Calu3 (cell line): ENCODE data around the gene TNIK. TPM values are rescaled to one million over a fixed set of nuclear protein-coding genes. Genes with fewer than 3 reads are reported as not detected.

Experiments used
- BruUV-seq: library from RNA; stranded (reverse); fragments of 400-500 nt; replicated peaks from 2 replicates; lab custom pipeline; 2021; lab: Mats Ljungman, UMichigan
- CTCF ChIA-PET: fragments of 300-600 bp; sonication (Branson Sonifier 250); formaldehyde crosslinking; loops from one replicate; lab custom pipeline; 2022; ENCODE audit warnings: antibody characterized with exemption; lab: Charles Lee
- DNase-seq: peaks from one replicate; pipeline ENCODE4 v3.0.0; 2022
- H3K27ac Mint-ChIP-seq: one replicate; pipeline ENCODE4 v1.8.0; 2022; ENCODE audit warnings: mixed read lengths; ENCODE audit not compliant: unreplicated experiment
- H3K27me3 Mint-ChIP-seq: one replicate; pipeline ENCODE4 v1.8.0; 2022; ENCODE audit warnings: mixed read lengths; ENCODE audit not compliant: unreplicated experiment
- H3K36me3 Mint-ChIP-seq: one replicate; pipeline ENCODE4 v1.8.0; 2022; ENCODE audit warnings: mild to moderate bottlenecking, moderate library complexity, mixed read lengths; ENCODE audit not compliant: insufficient read depth, unreplicated experiment
- H3K4me1 Mint-ChIP-seq: one replicate; pipeline ENCODE4 v1.8.0; 2022; ENCODE audit warnings: mild to moderate bottlenecking, low read depth, mixed read lengths; ENCODE audit not compliant: unreplicated experiment
- H3K4me3 Mint-ChIP-seq: one replicate; pipeline ENCODE4 v1.8.0; 2022; ENCODE audit warnings: mild to moderate bottlenecking, low read depth, moderate library complexity, mixed read lengths; ENCODE audit not compliant: unreplicated experiment
- H3K9me3 Mint-ChIP-seq: one replicate; pipeline ENCODE4 v1.8.0; 2022; ENCODE audit warnings: low read depth, mixed read lengths; ENCODE audit not compliant: unreplicated experiment
- CTCF ChIP-seq: fragments of 200-600 bp; IDR thresholded peaks from one replicate; pipeline ENCODE4 v1.8.0; 2022; ENCODE audit warnings: antibody characterized with exemption; ENCODE audit not compliant: unreplicated experiment
- intact Hi-C: fragments of 100-400 bp; cut with micrococcal nuclease; formaldehyde crosslinking; loops from one replicate; pipeline ENCODE4 v1.10.0; 2022; ENCODE audit not compliant: unreplicated experiment
- total RNA-seq: library from RNA; stranded (reverse); gene quantifications from 2 replicates; pipeline ENCODE4 v1.2.3, GENCODE V29; 2022

TNIK gene
- total RNA-seq, 1 experiment from 2014 or later = 19.7 TPM

- no peak for DNase-seq
- Mint-ChIP-seq H3K4me3 (no peak overlapping the region), H3K36me3 (no peaks in the 10 kb centered on the region), H3K4me1 (no peaks in the 10 kb centered on the region), H3K9me3 (no peaks in the 10 kb centered on the region), H3K27ac (no peak overlapping the region), H3K27me3 (no peaks in the 10 kb centered on the region)
- no TSS peak for BruUV-seq
- TF ChIP-seq CTCF = no peak
- intact Hi-C loops = no loop called here
- CTCF ChIA-PET = no interaction called here
Measured at GRCh38 chr3:171056528-171056927, 403.7 kb downstream of the TNIK start.

- CTCF ChIA-PET = interaction anchor here (0.6 to 1.3 kb wide), 3 partner anchors 94 to 285 kb away, joined by 4 to 5 read pairs (median 4); no protein-coding TSS in a partner anchor
- Mint-ChIP-seq H3K4me3 (no peak overlapping the region), H3K27ac (no peak overlapping the region), H3K9me3 (no peaks in the 10 kb centered on the region), H3K27me3 (no peaks in the 10 kb centered on the region), H3K4me1 (peaks cover 3% of the 10 kb centered on the region), H3K36me3 (no peaks in the 10 kb centered on the region)
- DNase-seq = no peak
- TF ChIP-seq CTCF = no peak
- BruUV-seq = no TSS peak
- intact Hi-C loops = no loop called here
Measured at GRCh38 chr3:171055336-171056178, 404.6 kb downstream of the TNIK start.

GRCh38 chr3:171054921-171055320 is 405.3 kb downstream of the TNIK start:
- intact Hi-C loops = no loop called here
- no TSS peak for BruUV-seq
- H3K36me3 Mint-ChIP-seq = no peaks in the 10 kb centered on the region
- H3K27me3 Mint-ChIP-seq = no peaks in the 10 kb centered on the region
- no peak overlapping the region for H3K4me3 Mint-ChIP-seq
- no peak overlapping the region for H3K27ac Mint-ChIP-seq
- no peak for DNase-seq
- no peaks in the 10 kb centered on the region for H3K9me3 Mint-ChIP-seq
- peaks cover 10% of the 10 kb centered on the region for H3K4me1 Mint-ChIP-seq
- CTCF ChIA-PET = interaction anchor here (1.3 kb wide), 1 partner anchor 93 kb away, joined by 5 read pairs; no protein-coding TSS in a partner anchor
- no peak for TF ChIP-seq CTCF

GRCh38 chr3:171054231-171054630 is 406.0 kb downstream of the TNIK start:
- H3K27ac Mint-ChIP-seq = no peak overlapping the region
- TF ChIP-seq CTCF = no peak
- no peak for DNase-seq
- no peaks in the 10 kb centered on the region for H3K27me3 Mint-ChIP-seq
- intact Hi-C loops = no loop called here
- H3K36me3 Mint-ChIP-seq = no peaks in the 10 kb centered on the region
- H3K9me3 Mint-ChIP-seq = no peaks in the 10 kb centered on the region
- BruUV-seq = no TSS peak
- H3K4me1 Mint-ChIP-seq = peaks cover 17% of the 10 kb centered on the region
- CTCF ChIA-PET = no interaction called here
- H3K4me3 Mint-ChIP-seq = no peak overlapping the region
